Stimulated activated CD8-positive, alpha-beta memory T cell treated with anti-CD3 and anti-CD28 coated beads, Interleukin-7, amount 100 ng/mL, for 24 hours (primary cell): ENCODE measurements around the gene SKAP1.
"Not testable (repeated sequence)": the region's sequence is repeated elsewhere in the genome, so short reads cannot be mapped to it uniquely, and the experiment has no call there.

Experiments
- DNase-seq: peaks from one replicate; pipeline ENCODE4 v3.0.0-alpha.2; 2020; ENCODE audit warnings: low read depth

The SKAP1 gene

GRCh38 chr17:48373130-48373830 is 56.7 kb downstream of the SKAP1 start:
- DNase-seq, result no peak

- DNase-seq, result not testable (repeated sequence)
Observed at GRCh38 chr17:48368967-48369366, 61.0 kb downstream of the SKAP1 start.

- no peak for DNase-seq
Observed at GRCh38 chr17:48368352-48368908, 61.6 kb downstream of the SKAP1 start.

- no peak for DNase-seq
Observed at GRCh38 chr17:48363161-48363560, 66.9 kb downstream of the SKAP1 start.

GRCh38 chr17:48360861-48361633 is 69.0 kb downstream of the SKAP1 start:
- not testable (repeated sequence) for DNase-seq

GRCh38 chr17:48357779-48358602 is 72.0 kb downstream of the SKAP1 start:
- DNase-seq, result no peak

GRCh38 chr17:48356866-48357265 is 73.1 kb downstream of the SKAP1 start:
- no peak for DNase-seq

- DNase-seq, result no peak
Observed at GRCh38 chr17:48352630-48353029, 77.4 kb downstream of the SKAP1 start.

- no peak for DNase-seq
Observed at GRCh38 chr17:48351911-48352332, 78.1 kb downstream of the SKAP1 start.

- no peak for DNase-seq
Observed at GRCh38 chr17:48348352-48348751, 81.7 kb downstream of the SKAP1 start.

GRCh38 chr17:48347177-48347576 is 82.8 kb downstream of the SKAP1 start:
- no peak for DNase-seq

GRCh38 chr17:48344251-48344650 is 85.8 kb downstream of the SKAP1 start:
- no peak for DNase-seq

GRCh38 chr17:48340916-48341315 is 89.1 kb downstream of the SKAP1 start:
- DNase-seq, result no peak

GRCh38 chr17:48338720-48339119 is 91.3 kb downstream of the SKAP1 start:
- no peak for DNase-seq

- DNase-seq, result not testable (repeated sequence)
Observed at GRCh38 chr17:48337903-48338302, 92.1 kb downstream of the SKAP1 start.

GRCh38 chr17:48336986-48337385 is 93.0 kb downstream of the SKAP1 start:
- DNase-seq, result no peak

- DNase-seq, result no peak
Observed at GRCh38 chr17:48335858-48336500, 94.0 kb downstream of the SKAP1 start.

- DNase-seq, result no peak
Observed at GRCh38 chr17:48335146-48335784, 94.7 kb downstream of the SKAP1 start.

- DNase-seq, result no peak
Observed at GRCh38 chr17:48333034-48333530, 96.9 kb downstream of the SKAP1 start.

- no peak for DNase-seq
Observed at GRCh38 chr17:48330887-48331286, 99.1 kb downstream of the SKAP1 start.

GRCh38 chr17:48330421-48330820 is 99.6 kb downstream of the SKAP1 start:
- no peak for DNase-seq
